Measurements from ENCODE around the gene FRAS1. TPM values are rescaled to one million over a fixed set of nuclear protein-coding genes. Genes with fewer than 3 reads are reported as not detected.
"Not testable (repeated sequence)": the region's sequence is repeated elsewhere in the genome, so short reads cannot be mapped to it uniquely, and the experiment has no call there.

FRAS1 gene
- total and polyA plus RNA-seq, 8 donors, result 4.7 to 21.5 (median 14.7) TPM

DNA sequence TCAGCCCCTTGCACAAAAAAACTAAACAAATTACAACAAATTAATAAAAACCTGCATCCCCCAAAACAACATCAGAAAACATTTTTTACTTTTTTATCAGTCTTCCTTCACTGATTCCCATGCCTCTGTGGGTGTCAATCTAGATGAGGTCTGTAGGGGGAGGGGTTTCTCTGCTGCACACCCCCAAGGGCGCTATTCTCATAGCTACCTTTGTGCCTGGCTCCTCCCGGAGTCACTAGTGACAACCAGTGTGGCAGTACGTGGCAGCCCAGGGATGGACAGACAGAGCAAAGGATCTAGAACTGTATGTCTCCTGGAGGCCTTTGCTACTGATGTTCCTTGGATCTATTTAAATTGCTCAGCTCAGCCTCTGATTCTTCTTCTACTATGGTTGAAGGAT is 266.3 kb downstream of the FRAS1 start:
- TF ChIP-seq, protein P1, sequence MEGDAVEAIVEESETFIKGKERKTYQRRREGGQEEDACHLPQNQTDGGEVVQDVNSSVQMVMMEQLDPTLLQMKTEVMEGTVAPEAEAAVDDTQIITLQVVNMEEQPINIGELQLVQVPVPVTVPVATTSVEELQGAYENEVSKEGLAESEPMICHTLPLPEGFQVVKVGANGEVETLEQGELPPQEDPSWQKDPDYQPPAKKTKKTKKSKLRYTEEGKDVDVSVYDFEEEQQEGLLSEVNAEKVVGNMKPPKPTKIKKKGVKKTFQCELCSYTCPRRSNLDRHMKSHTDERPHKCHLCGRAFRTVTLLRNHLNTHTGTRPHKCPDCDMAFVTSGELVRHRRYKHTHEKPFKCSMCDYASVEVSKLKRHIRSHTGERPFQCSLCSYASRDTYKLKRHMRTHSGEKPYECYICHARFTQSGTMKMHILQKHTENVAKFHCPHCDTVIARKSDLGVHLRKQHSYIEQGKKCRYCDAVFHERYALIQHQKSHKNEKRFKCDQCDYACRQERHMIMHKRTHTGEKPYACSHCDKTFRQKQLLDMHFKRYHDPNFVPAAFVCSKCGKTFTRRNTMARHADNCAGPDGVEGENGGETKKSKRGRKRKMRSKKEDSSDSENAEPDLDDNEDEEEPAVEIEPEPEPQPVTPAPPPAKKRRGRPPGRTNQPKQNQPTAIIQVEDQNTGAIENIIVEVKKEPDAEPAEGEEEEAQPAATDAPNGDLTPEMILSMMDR (IDR thresholded peaks at IDR 0.05), result no peak
- H3K27me3 ChIP-seq, result no peaks in the 10 kb centered on the region
- DNase-seq (no peak), ATAC-seq (no peak), FAIRE-seq (no peak)
- intact Hi-C loops (cut with DNase I), result no loop called here
- H3K27ac ChIP-seq, result no peak overlapping the region
- no peaks in the 10 kb centered on the region for H3K9me3 ChIP-seq
- WGBS, 2 donors, result 69 to 85% methylated on average over 3 of the region's 3 CpGs
- H3K4me1 ChIP-seq, result no peaks in the 10 kb centered on the region
- no peaks in the 10 kb centered on the region for H3K36me3 ChIP-seq
- H3K4me3 ChIP-seq, result no peak overlapping the region

DNA sequence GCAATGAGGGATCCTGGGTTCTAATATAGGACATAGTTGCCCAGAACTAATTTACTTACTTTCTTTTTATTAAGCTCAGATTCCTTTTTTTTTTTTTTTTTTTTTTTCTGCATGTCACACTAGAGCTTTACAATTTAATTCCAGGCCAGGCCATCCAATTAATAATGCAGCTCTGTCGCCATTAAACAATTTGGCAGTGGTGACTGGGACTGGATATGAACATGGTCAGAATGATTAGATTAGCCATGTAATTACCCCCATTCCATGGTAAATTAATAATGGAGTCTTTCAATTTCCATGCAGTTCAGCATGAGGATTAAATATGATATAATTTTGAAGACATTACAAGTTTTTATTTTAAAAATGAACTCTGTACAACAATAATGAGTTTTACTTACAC is 267.5 kb downstream of the FRAS1 start:
- intact Hi-C loops (cut with DNase I), result no loop called here
- Histone ChIP-seq H3K36me3 (no peaks in the 10 kb centered on the region), H3K4me3 (no peak overlapping the region), H3K27ac (no peak overlapping the region), H3K4me1 (no peaks in the 10 kb centered on the region), H3K27me3 (no peaks in the 10 kb centered on the region), H3K9me3 (no peaks in the 10 kb centered on the region)
- ATAC-seq (no peak), DNase-seq (no peak), FAIRE-seq (no peak)
- WGBS, 2 donors, result 78 to 94% methylated on average over 1 of the region's 1 CpG
- TF ChIP-seq, protein P1 (IDR thresholded peaks at IDR 0.05), result no peak

DNA sequence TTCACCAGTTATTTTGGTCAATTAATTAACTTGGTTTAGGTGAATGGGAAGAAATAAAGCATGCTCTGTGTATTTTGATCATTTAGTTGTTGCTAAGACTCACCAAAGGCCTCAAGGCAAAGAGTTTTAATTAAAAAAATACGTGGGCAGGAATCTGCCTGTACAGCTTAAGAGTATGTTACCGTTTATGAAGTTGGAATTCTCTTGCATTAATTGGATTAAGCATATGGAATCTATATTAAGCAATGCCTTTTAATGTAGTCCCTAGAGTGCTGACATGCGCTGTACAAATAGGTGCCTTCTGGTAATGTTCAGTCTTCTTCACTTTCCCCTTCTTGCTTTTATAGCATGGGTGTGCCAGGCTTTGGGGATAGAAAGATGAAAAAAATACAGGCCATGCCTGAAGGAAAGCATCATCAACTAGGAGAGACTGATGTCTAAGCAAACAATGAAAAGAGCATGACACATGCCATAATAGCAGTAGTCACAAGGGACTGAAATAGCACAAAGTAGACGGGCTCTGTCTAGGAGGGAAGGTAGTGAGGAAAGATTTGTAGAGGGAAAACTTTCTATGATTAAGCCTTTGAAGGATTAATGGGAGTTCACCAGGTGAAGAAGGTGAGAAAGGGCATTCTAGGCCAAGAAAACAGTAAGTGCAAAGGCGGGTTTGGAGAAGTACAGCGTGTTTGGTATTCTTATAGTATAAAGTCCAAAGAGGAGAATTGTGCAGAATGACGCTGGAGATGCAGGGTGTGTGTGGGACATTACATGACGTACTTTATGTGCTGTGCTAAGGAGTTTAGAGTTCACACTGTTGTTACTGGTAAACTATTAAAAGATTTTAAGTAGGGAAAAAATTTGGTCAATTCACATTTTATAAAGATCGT is 268.4 kb downstream of the FRAS1 start:
- TF ChIP-seq, protein P1 (IDR thresholded peaks at IDR 0.05), result no peak
- FAIRE-seq (no peak), ATAC-seq (no peak), DNase-seq (no peak)
- no peak overlapping the region for H3K27ac ChIP-seq
- H3K27me3 ChIP-seq, result no peaks in the 10 kb centered on the region
- no peaks in the 10 kb centered on the region for H3K36me3 ChIP-seq
- WGBS, 2 donors, result 71 to 80% methylated on average over 9 of the region's 9 CpGs
- no peak overlapping the region for H3K4me3 ChIP-seq
- no peaks in the 10 kb centered on the region for H3K4me1 ChIP-seq
- no peaks in the 10 kb centered on the region for H3K9me3 ChIP-seq
- intact Hi-C loops (cut with DNase I), result no loop called here

DNA sequence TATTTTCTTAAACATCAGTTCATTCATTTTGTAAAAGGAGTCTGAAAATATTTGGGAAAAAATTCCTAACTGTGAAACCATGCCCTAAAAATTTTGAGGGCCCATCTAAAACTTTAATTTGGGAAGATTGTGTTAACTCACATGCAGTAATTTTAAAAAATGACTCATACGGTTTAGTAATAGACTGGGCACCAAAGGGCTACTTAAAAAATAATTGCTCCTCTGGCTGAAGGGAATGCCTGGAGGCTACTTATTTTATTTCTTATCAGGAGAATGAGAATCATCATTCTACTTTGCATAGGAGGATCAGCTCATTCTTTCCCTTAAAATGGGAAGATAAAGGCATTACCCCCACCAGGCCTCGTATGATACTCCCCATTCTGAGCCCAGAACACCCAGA is 271.5 kb downstream of the FRAS1 start:
- H3K9me3 ChIP-seq; H3K36me3 ChIP-seq; DNase-seq; intact Hi-C loops (cut with DNase I); H3K27ac ChIP-seq; H3K4me1 ChIP-seq; FAIRE-seq; ATAC-seq; H3K4me3 ChIP-seq; H3K27me3 ChIP-seq: not testable (repeated sequence)
- 76 to 84% methylated on average over 2 of the region's 2 CpGs for WGBS, 2 donors

DNA sequence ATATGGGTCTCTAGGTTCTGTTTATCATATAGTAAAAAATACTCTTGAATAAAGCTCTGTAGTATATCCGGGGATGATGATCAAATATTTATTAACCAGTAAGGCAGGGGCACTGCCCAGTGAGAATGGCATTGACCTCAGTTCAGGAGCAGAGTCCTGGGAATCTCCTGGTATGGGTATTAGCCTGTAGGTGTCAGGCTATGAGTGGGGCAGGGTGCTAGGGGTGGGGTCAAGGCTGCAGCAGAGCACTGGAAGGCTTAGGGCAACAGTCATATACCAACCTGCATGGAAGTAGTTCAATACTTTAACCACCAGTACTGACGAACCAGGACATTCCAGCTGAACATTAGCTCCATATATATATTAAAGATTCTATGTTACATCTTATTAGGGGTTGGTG is 274.1 kb downstream of the FRAS1 start:
- no peak overlapping the region for H3K4me3 ChIP-seq
- TF ChIP-seq, protein P1 (IDR thresholded peaks at IDR 0.05), result no peak
- intact Hi-C loops (cut with DNase I), result no loop called here
- no peaks in the 10 kb centered on the region for H3K9me3 ChIP-seq
- WGBS, 2 donors, result 61 to 87% methylated on average over 2 of the region's 2 CpGs
- H3K36me3 ChIP-seq, result no peaks in the 10 kb centered on the region
- H3K27me3 ChIP-seq, result no peaks in the 10 kb centered on the region
- ATAC-seq (no peak), DNase-seq (no peak), FAIRE-seq (no peak)
- no peak overlapping the region for H3K27ac ChIP-seq
- H3K4me1 ChIP-seq, result no peaks in the 10 kb centered on the region

All from pancreas (tissue), 10 donors.